BJ (cell line): ENCODE measurements around the gene PRELID3B. TPM values are rescaled to one million over a fixed set of nuclear protein-coding genes. Genes with fewer than 3 reads are reported as not detected.

Source experiments
- polyA plus RNA-seq: library from polyadenylated mRNA; depleted of rRNA; stranded (reverse); fragments of >200 nt; gene quantifications from 2 replicates; pipeline ENCODE4 v1.2.3, GENCODE V29; 2011; rRNA removed

Gene PRELID3B
- polyA plus RNA-seq, 1 experiment: 76.0 TPM

Other genes with a start within 250 kb of the PRELID3B start
- gene GNAS-AS1, start 191.9 kb downstream of the PRELID3B start, polyA plus RNA-seq: 0.42 and 0.45 TPM in 2 replicates
- gene GNAS, start 190.1 kb downstream of the PRELID3B start, polyA plus RNA-seq: 1,063 and 1,537 TPM in 2 replicates
- 63.6 and 79.6 TPM in 2 replicates for gene NELFCD, start 61.5 kb downstream of the PRELID3B start, polyA plus RNA-seq
- 231 and 288 TPM in 2 replicates for gene CTSZ, start 35.5 kb downstream of the PRELID3B start, polyA plus RNA-seq
- gene TUBB1, start 23.4 kb downstream of the PRELID3B start, polyA plus RNA-seq: 0.01 TPM in 1 of 2 replicates, not detected in the other
- 54.5 and 75.1 TPM in 2 replicates for gene ATP5F1E, start 10.5 kb downstream of the PRELID3B start, polyA plus RNA-seq
- not detected in 2 replicates for gene ZNF831, start 121.0 kb upstream of the PRELID3B start, polyA plus RNA-seq